Measurements from ENCODE around the gene PSMA5.

- TF ChIP-seq CTCF (IDR thresholded peaks at IDR 0.05 in 4 of 5, conservative IDR thresholded peaks at IDR 0.05 in 1 of 5) (no peak), POLR2A (IDR thresholded peaks at IDR 0.05) (peak in 1 of 2 donors; percentile 13)
Observed at GRCh38 chr1:109396871-109397580, 29.2 kb downstream of the PSMA5 start.

Measured in gastrocnemius medialis (tissue), 4 donors.